NCI-H2196 treated with DMSO at 0.1 percent for 48 hours (cell line): ENCODE measurements around the gene AMPH.
"Not testable (repeated sequence)": the region's sequence is repeated elsewhere in the genome, so short reads cannot be mapped to it uniquely, and the experiment has no call there.

Experiments used
- DNase-seq: peaks from one replicate; lab custom pipeline; 2025; ENCODE audit not compliant: unreplicated experiment; lab: John Stamatoyannopoulos, UW

The AMPH gene

DNA sequence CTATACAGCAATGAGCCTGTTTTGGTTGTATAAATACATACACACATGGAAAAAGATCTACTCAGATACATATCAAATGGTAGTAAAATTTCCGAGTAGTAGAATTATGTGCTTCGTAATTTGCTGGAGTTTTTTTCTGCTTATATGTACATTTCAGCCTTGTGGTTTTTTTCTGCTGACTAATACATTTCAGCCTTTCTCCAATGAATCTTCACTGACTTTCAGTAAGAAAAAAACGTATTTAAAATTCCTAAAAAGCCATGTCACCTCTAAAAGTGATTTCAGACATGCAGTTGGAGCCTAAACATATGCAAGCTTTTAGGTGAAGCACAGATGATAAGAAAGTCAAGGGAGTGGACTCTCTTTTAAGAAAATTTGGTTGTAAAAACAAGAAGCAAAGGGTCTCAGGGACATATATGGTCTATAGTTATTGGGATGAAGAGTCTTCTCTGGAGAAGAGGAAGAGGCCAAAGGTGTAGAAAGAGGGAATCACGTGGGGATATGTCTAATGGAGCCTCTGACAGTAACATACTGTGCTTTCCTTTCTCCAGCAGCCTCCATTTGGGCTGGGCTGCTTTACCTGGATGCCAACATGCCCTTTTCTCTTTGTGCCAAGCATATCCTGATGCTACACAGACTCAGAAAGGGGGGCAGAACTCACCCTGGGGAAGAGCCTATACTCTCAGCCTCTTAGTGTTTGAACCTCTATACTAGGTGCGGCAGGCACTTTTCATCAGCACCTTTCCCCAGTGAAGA is 2.4 kb downstream of the AMPH start:
- no peak for DNase-seq

DNA sequence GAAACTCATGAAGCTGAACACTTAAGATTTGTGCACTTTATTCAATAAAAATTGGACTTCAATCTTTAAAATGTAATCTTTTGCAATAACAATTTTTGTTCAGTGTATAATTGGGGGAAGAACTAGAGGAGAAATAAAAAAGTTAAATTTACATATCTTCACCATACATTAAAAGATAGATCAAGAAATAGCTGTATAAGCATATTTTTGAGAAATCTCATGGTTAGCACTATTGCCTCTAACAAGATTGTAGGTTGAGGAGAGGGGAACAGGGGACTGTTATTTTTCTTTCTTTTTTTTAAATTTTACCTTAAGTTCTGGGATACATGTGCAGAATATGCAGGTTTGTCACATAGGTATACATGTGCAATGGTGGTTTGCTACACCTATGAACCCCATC is 5.3 kb downstream of the AMPH start:
- DNase-seq, result no peak

DNA sequence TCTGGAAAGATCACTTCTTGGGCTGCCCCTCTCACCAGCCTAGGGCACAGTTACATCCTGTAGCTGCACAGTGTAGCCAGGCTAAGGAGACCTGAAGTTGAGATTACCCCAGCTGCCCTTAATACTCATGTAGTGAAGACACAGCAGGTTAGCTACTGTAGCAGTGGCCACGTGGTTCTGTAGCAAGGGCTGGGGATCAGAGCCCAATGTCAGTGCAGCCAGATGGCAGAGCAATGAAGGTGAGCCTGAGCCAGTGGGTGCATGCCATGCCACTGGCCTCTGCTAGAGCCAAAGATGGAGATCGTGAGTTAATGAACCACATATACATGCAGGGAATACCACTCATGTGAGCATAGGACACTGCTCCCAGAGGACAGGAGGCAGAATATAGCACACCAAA is 15.5 kb downstream of the AMPH start:
- no peak for DNase-seq

DNA sequence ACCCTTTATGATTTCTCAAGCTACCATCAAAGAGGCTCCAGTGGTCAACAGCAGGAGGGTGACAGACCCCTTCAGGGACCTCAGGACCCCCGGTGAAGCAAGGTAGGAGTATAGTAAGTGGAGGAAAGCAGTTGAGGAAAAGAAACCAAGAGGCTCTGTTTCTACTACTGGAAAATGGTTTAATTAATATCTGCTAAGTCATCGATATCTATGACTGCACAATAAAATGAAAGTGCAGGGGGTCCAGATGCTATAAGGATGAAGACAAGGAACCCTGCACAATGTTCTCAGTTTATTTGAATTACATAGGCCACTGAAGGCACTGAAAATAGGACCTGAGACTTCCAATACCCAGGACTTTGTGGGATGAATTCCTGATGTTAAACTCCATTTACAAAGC is 23.7 kb downstream of the AMPH start:
- DNase-seq, result no peak

DNA sequence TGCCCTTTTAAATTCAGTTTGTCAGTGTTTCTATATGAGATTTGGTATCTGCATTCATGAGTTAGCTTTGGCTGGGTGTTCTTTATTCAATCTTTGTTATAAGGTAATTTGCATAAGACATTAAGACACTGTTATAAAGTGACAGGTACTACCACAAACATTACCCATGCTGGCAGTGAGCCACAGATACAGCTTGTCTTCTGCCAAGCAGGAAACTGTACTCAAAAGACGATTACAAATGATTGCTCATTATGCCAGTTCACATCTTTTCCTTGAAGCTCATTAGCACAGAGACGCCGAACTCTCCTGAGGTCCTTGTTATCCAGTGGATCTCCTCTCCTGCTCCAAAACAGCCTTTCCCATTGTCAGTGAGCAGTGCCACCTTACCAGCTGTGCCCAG is 30.4 kb downstream of the AMPH start:
- DNase-seq, result no peak

DNA sequence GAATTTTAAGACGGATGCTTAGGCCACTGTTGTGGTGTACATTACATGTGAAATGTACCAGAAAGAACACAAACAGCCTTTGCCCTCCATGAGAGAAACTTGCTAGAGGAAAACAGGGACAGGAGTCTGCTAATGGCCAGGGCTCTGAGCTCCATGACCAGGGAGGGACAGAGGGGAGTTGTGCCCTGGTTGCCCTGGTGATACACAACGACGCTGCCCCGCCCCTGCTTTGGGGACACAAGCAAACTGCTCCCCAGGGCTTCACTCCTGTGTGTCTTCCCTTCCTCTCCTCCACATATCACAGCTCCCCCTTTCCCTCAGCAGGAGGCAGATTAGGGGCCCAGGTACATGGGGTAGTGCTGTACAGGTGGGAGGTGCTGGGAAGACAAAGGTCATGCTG is 36.2 kb downstream of the AMPH start:
- no peak for DNase-seq

DNA sequence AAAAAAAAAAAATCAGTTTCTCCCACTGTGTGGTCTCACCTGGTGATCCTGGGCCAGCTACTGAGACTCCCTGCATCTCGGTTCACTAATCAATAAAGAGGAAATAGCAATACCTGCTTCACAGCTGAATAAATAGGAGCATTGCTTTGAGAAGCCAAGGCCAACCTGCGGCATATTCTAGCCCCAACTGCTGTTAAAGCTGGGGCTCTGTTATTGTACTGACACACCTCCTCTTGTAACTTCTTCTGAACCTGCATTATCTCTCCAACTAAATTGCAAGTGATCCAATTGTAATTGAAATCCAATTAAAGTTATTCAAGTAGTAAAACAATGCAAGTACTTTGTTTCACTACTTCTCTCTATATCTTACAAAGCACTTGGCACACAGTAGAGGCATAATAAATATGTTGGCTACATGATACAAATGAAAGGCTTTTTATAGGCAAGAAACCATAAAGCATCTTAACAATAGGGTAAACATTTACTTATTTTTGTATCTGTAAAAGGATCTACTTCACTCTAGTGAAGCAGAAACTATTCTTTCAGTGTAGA is 38.4 kb downstream of the AMPH start:
- DNase-seq, result no peak

DNA sequence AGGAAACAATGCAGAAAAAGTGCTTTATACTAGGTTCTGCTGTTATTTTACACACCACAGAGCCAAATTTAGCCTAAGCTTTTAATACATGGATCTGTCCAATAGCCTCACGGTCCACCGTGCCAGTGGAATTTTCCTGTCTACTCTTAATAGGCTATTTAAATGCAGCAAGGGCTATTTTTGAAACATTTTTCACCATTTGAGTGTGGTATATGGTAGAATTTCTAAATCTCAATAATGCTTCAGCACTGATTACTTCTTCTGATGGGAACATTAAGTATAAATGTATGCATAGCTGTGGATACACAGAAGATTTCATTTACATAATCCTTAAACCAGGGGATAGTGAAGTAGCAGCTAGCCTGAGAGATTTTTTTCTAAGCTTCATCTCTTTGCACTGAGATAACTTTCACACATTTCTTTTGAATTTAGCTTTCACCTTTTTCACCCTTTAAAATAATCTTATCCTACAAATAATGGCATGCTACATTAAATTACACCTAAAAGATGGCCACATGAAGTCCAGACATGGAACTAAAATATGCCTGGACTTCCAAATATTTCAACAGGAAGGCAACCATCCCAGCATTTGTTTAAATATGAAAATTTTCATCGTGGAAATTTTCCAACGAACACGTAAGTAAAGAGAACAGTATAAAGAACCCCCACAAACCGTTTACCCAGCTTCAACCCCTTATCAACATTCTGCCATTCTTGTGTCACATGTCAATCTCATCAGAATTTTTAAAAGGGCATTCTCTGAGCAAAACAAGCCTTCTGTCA is 45.4 kb downstream of the AMPH start:
- DNase-seq, result no peak

DNA sequence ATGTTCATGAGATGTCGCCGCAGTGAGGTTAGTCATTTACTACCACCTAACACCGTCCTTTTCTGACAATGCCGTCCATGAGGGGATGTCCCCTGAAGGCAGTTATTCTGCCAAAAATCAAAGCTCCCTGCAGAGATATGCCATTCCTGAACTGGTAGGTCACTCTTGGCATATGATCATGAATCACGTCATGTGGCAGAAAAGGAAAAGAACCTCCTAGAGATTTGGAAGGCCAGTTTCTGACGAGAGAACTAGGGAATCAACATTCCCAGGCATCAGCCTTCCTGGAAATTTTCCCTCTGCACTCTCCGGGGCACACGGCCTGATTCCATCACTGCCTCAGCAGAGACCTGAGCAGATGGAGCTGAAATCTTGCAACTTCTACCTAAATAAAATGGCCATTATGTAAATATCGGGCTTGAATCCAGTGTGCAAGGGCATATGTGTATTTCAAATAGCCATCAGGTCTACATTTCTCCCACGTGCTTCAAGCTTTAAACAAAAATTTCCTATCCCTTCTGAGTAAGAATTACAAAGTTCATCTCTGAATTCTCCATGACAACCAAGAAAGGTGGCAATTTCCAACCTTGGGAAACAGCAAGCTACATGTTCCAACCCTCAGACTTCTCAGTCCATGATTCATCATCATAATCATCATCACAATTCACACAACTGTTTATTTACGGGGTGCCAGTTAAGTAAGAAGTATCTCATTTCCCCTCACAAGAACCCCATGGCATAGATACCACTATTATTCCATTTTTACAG is 46.5 kb downstream of the AMPH start:
- no peak for DNase-seq

DNA sequence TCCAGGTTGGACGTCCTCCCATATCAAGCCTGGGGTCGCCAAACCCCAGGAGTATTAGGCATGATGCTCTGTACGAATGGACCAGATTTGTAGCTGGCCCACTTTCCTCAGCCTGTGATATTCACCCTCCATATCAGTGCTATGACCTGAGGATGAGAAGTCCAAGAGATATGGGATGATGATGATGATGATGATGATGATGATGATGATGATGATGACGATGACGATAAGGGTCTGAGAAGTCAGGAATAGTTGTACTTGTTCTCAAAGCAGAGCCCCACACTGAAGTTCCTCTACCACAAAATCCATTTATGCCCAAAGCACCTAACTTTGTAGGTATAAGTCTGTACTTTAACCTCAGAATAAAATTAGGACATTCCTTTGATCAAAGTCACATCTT is 50.7 kb downstream of the AMPH start:
- DNase-seq, result no peak

DNA sequence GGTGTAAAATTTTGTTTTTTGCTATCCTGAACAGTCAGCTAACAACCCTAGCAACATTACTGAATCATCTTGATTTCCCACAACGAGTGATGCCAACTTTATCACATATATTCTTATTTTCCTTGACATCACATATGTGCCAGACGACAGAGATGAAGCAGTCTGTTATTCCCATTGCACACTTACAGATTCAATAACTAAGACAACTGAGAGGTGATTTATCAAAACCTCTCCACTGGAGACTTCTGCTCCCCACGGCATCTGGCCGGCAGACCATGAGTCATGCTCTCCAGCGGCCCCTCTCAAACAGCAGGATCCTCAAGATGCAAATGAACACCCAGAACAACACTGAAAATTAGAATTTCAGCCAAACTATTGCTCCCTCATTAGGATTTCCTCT is 57.1 kb downstream of the AMPH start:
- no peak for DNase-seq

DNA sequence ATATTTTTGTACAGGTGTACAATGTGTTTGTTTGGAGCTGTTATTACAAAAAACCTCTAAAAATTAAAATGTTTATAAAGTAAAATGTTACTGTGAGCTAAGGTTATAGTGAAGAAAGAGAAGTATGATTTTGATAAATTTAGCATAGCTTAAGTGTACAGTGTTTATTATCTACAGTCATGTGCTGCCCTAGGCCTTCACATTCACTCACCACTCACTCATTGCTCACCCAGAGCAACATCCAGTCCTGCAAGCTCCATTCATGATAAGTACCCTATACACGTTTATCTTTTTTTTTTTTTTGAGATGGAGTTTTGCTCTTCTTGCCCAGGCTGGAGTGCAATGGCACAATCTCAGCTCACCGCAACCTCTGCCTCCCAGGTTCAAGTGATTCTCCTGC is 59.6 kb downstream of the AMPH start:
- not testable (repeated sequence) for DNase-seq

DNA sequence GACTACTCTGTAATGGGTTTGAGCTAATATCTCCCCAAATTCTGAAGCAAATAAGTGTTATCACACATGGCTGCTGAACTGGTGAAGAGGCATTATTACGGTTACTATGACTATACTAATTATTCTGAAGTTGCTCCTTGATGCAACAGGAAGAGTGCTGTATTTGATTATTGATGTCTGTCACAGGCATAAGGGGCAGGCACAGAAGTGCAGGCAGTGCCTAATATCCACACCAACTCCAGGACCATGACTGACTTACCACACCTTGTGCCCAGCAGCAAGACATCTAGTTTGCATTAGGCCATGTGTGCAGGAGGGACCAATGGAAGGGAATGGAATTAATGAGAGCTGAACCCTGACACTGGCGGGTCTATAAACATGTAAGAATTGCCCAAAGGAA is 62.7 kb downstream of the AMPH start:
- no peak for DNase-seq

DNA sequence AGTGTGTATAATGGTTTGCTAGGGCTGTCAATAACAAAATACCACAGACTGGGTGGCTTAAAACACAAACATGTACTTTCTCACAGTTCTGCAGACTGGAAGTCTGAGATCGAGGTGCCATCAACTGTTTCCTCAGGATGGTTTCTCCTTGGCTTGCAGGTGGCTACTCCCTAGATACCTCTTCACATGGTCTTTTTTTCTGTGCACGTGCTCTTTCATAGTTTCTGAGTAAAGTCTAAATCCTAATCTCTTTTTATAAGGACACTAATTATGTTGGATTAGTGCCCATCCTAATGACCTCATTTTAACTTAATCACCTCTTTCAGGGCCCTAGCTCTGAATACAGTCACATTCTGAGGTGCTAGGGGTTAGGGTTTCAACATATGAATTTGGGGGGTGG is 65.9 kb downstream of the AMPH start:
- no peak for DNase-seq

DNA sequence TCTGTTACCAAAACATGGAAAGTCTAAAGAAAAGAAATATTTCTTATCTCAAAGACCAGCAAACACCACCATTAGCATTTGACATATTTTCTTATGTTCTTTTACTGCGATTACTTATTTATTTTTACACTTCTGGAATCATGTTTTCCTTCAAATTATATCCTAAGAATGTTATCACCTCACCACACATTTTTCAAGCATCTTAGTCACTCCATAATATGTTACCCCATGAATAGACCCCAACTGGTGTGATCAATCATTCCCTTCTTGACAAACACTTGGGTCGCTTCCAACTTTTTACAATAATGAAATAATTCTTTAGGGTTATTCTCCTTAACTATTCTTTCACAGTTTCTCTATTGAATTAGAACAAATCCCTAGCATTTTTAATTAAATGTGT is 67.4 kb downstream of the AMPH start:
- no peak for DNase-seq

DNA sequence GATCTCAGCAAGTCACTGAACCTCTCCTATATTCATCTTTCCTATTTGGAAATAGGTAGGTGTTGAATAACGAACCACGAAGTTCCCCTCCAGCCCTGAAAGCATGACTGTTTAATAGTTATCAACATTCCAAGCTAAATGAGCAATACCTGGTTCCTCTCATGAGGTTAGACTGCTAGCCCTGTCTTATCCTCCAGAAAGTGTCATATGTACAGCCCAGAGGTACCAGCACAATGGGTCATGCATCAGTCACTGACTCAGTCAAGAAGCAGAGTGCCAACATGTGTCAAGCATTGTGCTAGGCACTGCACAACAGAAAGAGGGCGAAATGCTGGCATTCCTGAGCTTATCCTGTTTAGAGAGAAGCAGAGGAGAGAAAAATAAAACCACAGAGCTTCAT is 70.0 kb downstream of the AMPH start:
- DNase-seq, result no peak

DNA sequence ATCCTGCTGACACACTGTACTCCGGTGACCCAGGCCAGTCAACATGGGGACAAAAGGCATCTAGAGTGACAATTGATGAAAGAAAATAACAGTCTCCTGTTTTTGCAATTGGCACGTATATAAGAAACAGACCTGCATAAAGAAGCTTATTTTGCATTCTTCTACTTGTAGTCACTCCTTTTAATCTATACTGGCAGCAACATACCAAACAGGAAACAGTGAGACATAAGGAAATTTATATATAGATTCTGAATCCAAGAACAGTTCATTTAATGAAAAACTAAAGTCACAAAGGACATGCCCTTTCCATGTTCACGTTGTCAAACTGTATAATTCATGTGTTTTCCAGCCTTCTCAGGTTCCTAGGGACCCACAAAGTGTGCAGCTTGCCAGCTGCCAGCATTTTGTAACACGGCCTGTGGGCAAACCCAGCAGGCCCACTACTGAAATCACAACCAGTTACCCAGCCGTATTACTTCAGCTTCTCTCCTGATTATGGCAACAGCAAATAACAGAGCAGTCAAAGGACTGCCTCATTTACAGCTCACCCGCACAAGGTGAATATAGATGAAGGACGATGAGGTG is 72.3 kb downstream of the AMPH start:
- DNase-seq, result no peak

DNA sequence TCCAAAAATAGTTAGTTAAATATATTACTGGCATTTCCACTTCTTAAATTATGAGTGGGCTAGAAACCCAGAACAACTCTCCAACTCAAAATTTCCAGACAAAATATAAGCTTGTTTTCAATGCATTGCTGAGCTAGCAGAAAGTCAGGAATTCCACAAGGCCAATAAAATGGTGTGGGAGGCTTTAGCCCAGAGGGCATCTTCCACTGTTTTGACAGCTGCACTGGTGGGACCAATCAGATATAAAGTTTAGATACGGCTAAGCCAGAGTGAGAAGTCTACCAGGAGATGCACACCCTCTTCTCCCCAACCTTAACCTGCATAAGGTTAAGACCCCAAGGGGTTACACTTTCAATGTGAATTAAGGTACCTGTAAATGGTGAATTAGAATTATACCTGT is 76.6 kb downstream of the AMPH start:
- DNase-seq, result no peak

DNA sequence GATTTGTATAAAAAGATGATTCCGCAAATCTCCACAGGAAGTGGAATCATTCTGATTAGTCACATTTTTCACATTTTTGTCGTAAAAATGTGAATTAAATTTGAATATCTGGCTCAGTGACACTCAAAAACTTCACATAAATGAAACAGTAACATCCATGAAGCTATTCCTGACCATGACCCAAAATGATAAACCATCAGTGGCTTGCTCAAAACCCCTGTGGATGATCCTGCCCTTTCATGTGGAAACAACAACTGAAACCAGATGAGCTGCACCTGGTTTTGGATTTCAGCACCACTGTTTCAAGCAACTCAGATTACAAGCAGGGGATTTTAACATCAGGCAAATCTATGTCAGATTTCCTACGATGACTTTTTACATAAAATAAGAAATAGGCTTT is 80.3 kb downstream of the AMPH start:
- DNase-seq, result no peak

DNA sequence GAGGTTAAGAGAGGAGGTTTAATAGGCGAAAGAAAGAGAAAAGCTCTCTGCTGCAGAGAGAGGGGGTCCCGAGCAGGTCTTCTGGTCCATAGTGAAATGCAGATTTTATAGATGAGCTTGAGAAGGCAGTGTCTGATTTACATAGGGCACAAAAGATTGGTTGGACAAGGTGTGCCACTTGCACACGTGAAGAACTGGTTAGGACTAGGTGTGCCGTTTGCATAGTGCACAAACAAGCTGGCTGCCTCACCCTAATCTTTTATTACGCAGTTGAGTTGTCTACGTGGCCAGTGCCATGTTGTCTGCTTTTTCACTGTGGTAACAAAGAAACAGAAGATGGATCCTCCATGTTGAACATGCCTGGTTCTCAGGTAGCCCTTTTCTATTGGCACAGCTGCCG is 82.6 kb downstream of the AMPH start:
- DNase-seq, result no peak

DNA sequence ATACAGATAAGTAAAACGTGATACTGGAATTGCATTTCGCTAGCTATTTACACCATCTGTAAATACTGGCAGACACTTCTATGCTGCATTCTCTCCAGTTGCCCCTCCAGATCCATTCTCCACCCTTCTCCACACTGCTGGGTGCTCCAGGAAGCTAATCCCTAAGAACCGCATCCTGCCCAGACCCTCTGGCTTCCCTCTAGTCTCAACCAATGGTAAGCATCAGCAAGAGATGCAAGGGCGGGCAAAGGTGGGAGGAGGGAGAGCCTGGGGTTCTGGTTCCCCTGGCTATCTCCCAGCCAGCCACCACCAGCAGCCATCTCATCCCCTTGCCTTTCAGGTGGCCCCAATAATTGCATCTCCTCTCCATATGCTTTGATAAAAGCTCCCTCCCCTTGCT is 84.4 kb downstream of the AMPH start:
- DNase-seq, result no peak
